K562 (cell line): Measurements from ENCODE around the gene CIB1. TPM values are rescaled to one million over a fixed set of nuclear protein-coding genes. Genes with fewer than 3 reads are reported as not detected.

Source experiments
- BACH1 ChIP-seq: fragments of 200-800 bp; sonication (Bioruptor generic); IDR thresholded peaks from 2 replicates; pipeline ENCODE4 v1.6.1; 2016; ENCODE audit warnings: missing genetic modification characterization, missing compliant biosample characterization
- CAMTA2 ChIP-seq: fragments of 250-450 bp; sonication (Bioruptor Pico); conservative IDR thresholded peaks from 2 replicates; pipeline ENCODE4 v1.5.1; 2022
- CXXC5 ChIP-seq: fragments of 250-450 bp; sonication (Bioruptor Pico); IDR thresholded peaks from 2 replicates; pipeline ENCODE4 v1.8.0; 2022; ENCODE audit warnings: inconsistent platforms, mild to moderate bottlenecking, moderate library complexity
- DLX4 ChIP-seq: fragments of 250-450 bp; sonication (Bioruptor Pico); IDR thresholded peaks from 2 replicates; pipeline ENCODE4 v1.6.1; 2021; ENCODE audit warnings: mild to moderate bottlenecking
- HBP1 ChIP-seq: fragments of 450-650 bp; formaldehyde crosslinking; IDR thresholded peaks from 2 replicates; pipeline ENCODE4 v1.4.0; 2022; ENCODE audit warnings: missing genetic modification characterization
- HDAC2 ChIP-seq: fragments of 450-650 bp; IDR thresholded peaks from 2 replicates; pipeline ENCODE4 v1.6.1; 2016; ENCODE audit warnings: mild to moderate bottlenecking
- HMG20B ChIP-seq: fragments of 250-450 bp; sonication (Bioruptor Pico); IDR thresholded peaks from 2 replicates; pipeline ENCODE4 v1.5.0; 2021; ENCODE audit warnings: mild to moderate bottlenecking
- IFI16 ChIP-seq: fragments of 250-450 bp; sonication (Bioruptor Pico); IDR thresholded peaks from 2 replicates; pipeline ENCODE4 v2.1.2; 2022; ENCODE audit warnings: mild to moderate bottlenecking, inconsistent platforms
- LARP7 ChIP-seq: fragments of 450-650 bp; IDR thresholded peaks from 2 replicates; pipeline ENCODE4 v1.6.1; 2016
- MITF ChIP-seq: IDR thresholded peaks from 2 replicates; pipeline ENCODE4 v1.6.1; 2014; ENCODE audit warnings: antibody characterized with exemption
- RCOR1 ChIP-seq, 2 experiments: IDR thresholded peaks; 2 replicates each; pipeline ENCODE4 v1.6.1; 2012; ENCODE audit warnings: low read depth in 2 of 2, low read length in 2 of 2, borderline replicate concordance in 1 of 2, improper control_type of control experiment in 1 of 2
- SIX5 ChIP-seq, 2 experiments: IDR thresholded peaks; 2 replicates each; pipeline ENCODE4 v1.6.1; 2011; ENCODE audit warnings: low read length in 2 of 2, borderline replicate concordance in 1 of 2, low read depth in 1 of 2, mild to moderate bottlenecking in 1 of 2, moderate library complexity in 1 of 2; ENCODE audit not compliant: insufficient read depth in 1 of 2
- SLC30A9 ChIP-seq: fragments of 250-450 bp; sonication (Bioruptor Pico); IDR thresholded peaks from 2 replicates; pipeline ENCODE4 v1.8.0; 2022; ENCODE audit warnings: mild to moderate bottlenecking, moderate library complexity
- SNAPC5 ChIP-seq: fragments of 250-450 bp; sonication (Bioruptor Pico); IDR thresholded peaks from 2 replicates; pipeline ENCODE4 v1.8.0; 2021; ENCODE audit warnings: moderate library complexity, mild to moderate bottlenecking, inconsistent platforms
- SRSF1 ChIP-seq: fragments of 200-400 bp; formaldehyde crosslinking; IDR thresholded peaks from 2 replicates; pipeline ENCODE4 v1.6.1; 2017; ENCODE audit warnings: mild to moderate bottlenecking, low read depth, low read length, moderate library complexity
- TAF1 ChIP-seq: IDR thresholded peaks from 2 replicates; pipeline ENCODE4 v1.6.1; 2011; ENCODE audit warnings: mild to moderate bottlenecking, low read length, moderate library complexity; ENCODE audit not compliant: insufficient read depth, control insufficient read depth, severe bottlenecking; ENCODE audit errors: extremely low read depth
- TSHZ1 ChIP-seq: fragments of 250-450 bp; sonication (Bioruptor Pico); IDR thresholded peaks from 2 replicates; pipeline ENCODE4 v1.4.0; 2020; ENCODE audit warnings: mild to moderate bottlenecking, moderate library complexity
- ZNF175 ChIP-seq: fragments of 200-800 bp; sonication (Bioruptor generic); IDR thresholded peaks from 2 replicates; pipeline ENCODE4 v1.6.1; 2016; ENCODE audit warnings: low read depth, mild to moderate bottlenecking, missing genetic modification characterization, missing compliant biosample characterization
- ZNF644 ChIP-seq: fragments of 200-800 bp; sonication (Bioruptor generic); IDR thresholded peaks from 2 replicates; pipeline ENCODE4 v1.6.1; 2016; ENCODE audit warnings: low read depth, missing genetic modification characterization, missing compliant biosample characterization
- polyA plus RNA-seq, 8 experiments: library from polyadenylated mRNA; depleted of rRNA in 4 of 8; stranded (reverse) in 5 of 8; unstranded in 3 of 8; fragments of >200 nt; fragmentation: Nextera tagmentation in 2 of 8; fragmentation: Illumina TruSeq in 1 of 8; extraction: Ambion mirVana in 2 of 8; extraction: Trizol in 1 of 8; gene quantifications; 2 replicates each; pipeline versions ENCODE4 v1.2.1 to v1.2.3, GENCODE V29; 2011 to 2014; ENCODE audit warnings: inconsistent platforms in 1 of 8, missing spikeins in 1 of 8
- total RNA-seq, 7 experiments: library from RNA; depleted of rRNA in 6 of 7; stranded (reverse); fragments of >200 nt in 6 of 7; fragmentation: Illumina TruSeq in 2 of 7; extraction: Trizol in 2 of 7; gene quantifications; 2 replicates each; pipeline versions ENCODE4 v1.2.1 to v1.2.3, GENCODE V29; 2011 to 2021; ENCODE audit warnings: low replicate concordance in 1 of 7

Gene CIB1
- total and polyA plus RNA-seq, 9 of the 15 experiments (the other 6 are each of a cell fraction or from before 2014, with no cell fraction given) = 14.9 to 136 (median 64.5) TPM

GRCh38 chr15:90249203-90249863 lies 15.6 kb upstream of the CIB1 start, which contains the start of gene TTLL13 (continued):
- TF ChIP-seq SIX5 (IDR thresholded peaks at IDR 0.05; ENCODE audit: borderline replicate concordance in 1 of 2, insufficient read depth in 1 of 2, low read depth in 1 of 2, low read length in 2 of 2) (no peak), CXXC5 (CRISPR knock-in tag) (peak; percentile 52), RCOR1 (IDR thresholded peaks at IDR 0.05; ENCODE audit: borderline replicate concordance in 1 of 2, low read depth in 2 of 2, low read length in 2 of 2) (no peak), TAF1 (no peak), IFI16 (no peak), CAMTA2 (no peak), DLX4 (no peak), SRSF1 (no peak), ZNF175 (CRISPR knock-in tag) (no peak), HDAC2 (no peak), BACH1 (tag) (no peak), TSHZ1 (CRISPR knock-in tag) (no peak), HBP1 (CRISPR knock-in tag) (no peak), LARP7 (no peak; the same call in 1 of the 2 replicates), ZNF644 (0 out of 2 replicates have a peak, but pooled peaks have one; percentile 32), SNAPC5 (CRISPR knock-in tag) (no peak), SLC30A9 (CRISPR knock-in tag) (no peak), HMG20B (no peak), MITF (no peak)
